GM23338 (cell line): ENCODE results near the gene BBOF1. TPM values are rescaled to one million over a fixed set of nuclear protein-coding genes. Genes with fewer than 3 reads are reported as not detected.

Experiments used
- ATAC-seq: fragments of 200-7000 bp; cut with Tn5 transposase; 3 replicates; pipeline ENCODE4 v1.9.1; 2020
- DNase-seq: peaks from one replicate; pipeline ENCODE4 v3.0.0-alpha.2; 2015; ENCODE audit warnings: low spot score
- H2AFZ ChIP-seq: fragments of 200-600 bp; sonication (generic); 2 replicates; pipeline ENCODE4 v1.8.0; 2016; ENCODE audit warnings: antibody characterized with exemption, mild to moderate bottlenecking, moderate library complexity
- H3F3A ChIP-seq: fragments of 200-600 bp; sonication (generic); replicated peaks from 2 replicates; pipeline ENCODE4 v1.8.0; 2017; ENCODE audit warnings: antibody characterized with exemption, mixed run types, low read depth
- H3K27ac ChIP-seq: fragments of 200-600 bp; sonication (generic); 2 replicates; pipeline ENCODE4 v1.6.1; 2016; ENCODE audit warnings: low read depth
- H3K27me3 ChIP-seq: fragments of 200-600 bp; sonication (generic); 2 replicates; pipeline ENCODE4 v1.8.0; 2016; ENCODE audit warnings: mild to moderate bottlenecking, mixed run types, moderate library complexity; ENCODE audit not compliant: insufficient read depth
- H3K36me3 ChIP-seq: fragments of 200-600 bp; sonication (generic); 2 replicates; pipeline ENCODE4 v1.8.0; 2016; ENCODE audit warnings: mild to moderate bottlenecking; ENCODE audit not compliant: insufficient read depth
- H3K4me1 ChIP-seq: fragments of 200-600 bp; sonication (generic); 2 replicates; pipeline ENCODE4 v1.8.0; 2016; ENCODE audit warnings: mild to moderate bottlenecking, moderate library complexity; ENCODE audit not compliant: insufficient read depth
- H3K4me2 ChIP-seq: fragments of 200-600 bp; sonication (generic); 2 replicates; pipeline ENCODE4 v1.7.1; 2017; ENCODE audit warnings: mixed run types
- H3K4me3 ChIP-seq: fragments of 200-600 bp; sonication (generic); 2 replicates; pipeline ENCODE4 v1.6.1; 2016; ENCODE audit warnings: mixed run types
- H3K79me2 ChIP-seq: fragments of 200-600 bp; sonication (generic); replicated peaks from 2 replicates; pipeline ENCODE4 v1.8.0; 2017; ENCODE audit warnings: mild to moderate bottlenecking; ENCODE audit not compliant: insufficient read depth
- H3K9me2 ChIP-seq: fragments of 200-600 bp; sonication (generic); 2 replicates; pipeline ENCODE4 v1.8.0; 2017; ENCODE audit not compliant: insufficient read depth
- H4K20me1 ChIP-seq: fragments of 200-600 bp; sonication (generic); replicated peaks from 2 replicates; pipeline ENCODE4 v1.8.0; 2017; ENCODE audit warnings: mild to moderate bottlenecking; ENCODE audit not compliant: insufficient read depth
- H3K27ac Mint-ChIP-seq: 2 replicates; pipeline ENCODE4 v1.8.0; 2020; ENCODE audit warnings: inconsistent platforms, mild to moderate bottlenecking, moderate library complexity, mixed read lengths
- H3K27me3 Mint-ChIP-seq: 3 replicates; pipeline ENCODE4 v1.8.0; 2022; ENCODE audit warnings: low read depth, mild to moderate bottlenecking, moderate library complexity, mixed read lengths, inconsistent platforms; ENCODE audit not compliant: insufficient read depth, poor library complexity
- H3K36me3 Mint-ChIP-seq: 3 replicates; pipeline ENCODE4 v1.8.0; 2021; ENCODE audit warnings: low read depth, mild to moderate bottlenecking, inconsistent platforms, moderate library complexity, mixed read lengths
- H3K4me1 Mint-ChIP-seq: 3 replicates; pipeline ENCODE4 v1.8.0; 2020; ENCODE audit warnings: mild to moderate bottlenecking, inconsistent platforms, mixed read lengths
- H3K4me3 Mint-ChIP-seq: 3 replicates; pipeline ENCODE4 v1.8.0; 2021; ENCODE audit warnings: moderate library complexity, mild to moderate bottlenecking, inconsistent platforms, mixed read lengths
- H3K9me3 Mint-ChIP-seq: 3 replicates; pipeline ENCODE4 v1.8.0; 2020; ENCODE audit warnings: moderate library complexity, mild to moderate bottlenecking, inconsistent platforms, mixed read lengths
- CTCF ChIP-seq, 2 experiments: fragments of 200-600 bp in 1 of 2; sonication (generic) in 1 of 2; conservative IDR thresholded peaks; 2 replicates each; pipeline versions ENCODE4 v1.5.1 to v1.6.1; 2016 to 2017; ENCODE audit warnings: antibody characterized with exemption in 2 of 2, low read depth in 2 of 2, mild to moderate bottlenecking in 2 of 2, moderate library complexity in 1 of 2
- ETS1 ChIP-seq: IDR thresholded peaks from 2 replicates; pipeline ENCODE4 v1.6.1; 2016; ENCODE audit warnings: antibody characterized with exemption
- EZH2 ChIP-seq: fragments of 200-600 bp; sonication (generic); IDR thresholded peaks from one replicate; pipeline ENCODE4 v1.8.0; 2017; ENCODE audit warnings: antibody characterized with exemption, mild to moderate bottlenecking, low read depth; ENCODE audit not compliant: unreplicated experiment
- EZH2phosphoT487 ChIP-seq: fragments of 200-600 bp; sonication (generic); IDR thresholded peaks from one replicate; pipeline ENCODE4 v1.8.1; 2018; ENCODE audit warnings: antibody characterized with exemption; ENCODE audit not compliant: unreplicated experiment
- NANOG ChIP-seq: IDR thresholded peaks from 2 replicates; pipeline ENCODE4 v1.6.1; 2016; ENCODE audit warnings: antibody characterized with exemption, borderline replicate concordance
- POLR2AphosphoS5 ChIP-seq: IDR thresholded peaks from 2 replicates; pipeline ENCODE4 v1.6.1; 2016; ENCODE audit warnings: antibody characterized with exemption, low read depth
- REST ChIP-seq: IDR thresholded peaks from one replicate; pipeline ENCODE4 v1.6.1; 2018; ENCODE audit warnings: antibody characterized with exemption; ENCODE audit not compliant: unreplicated experiment
- STAT1 ChIP-seq: IDR thresholded peaks from one replicate; pipeline ENCODE4 v1.6.1; 2016; ENCODE audit warnings: antibody characterized with exemption; ENCODE audit not compliant: unreplicated experiment
- ZNF331 ChIP-seq: fragments of 250-450 bp; sonication (Bioruptor Pico); IDR thresholded peaks from 2 replicates; pipeline ENCODE4 v1.5.0; 2020; ENCODE audit warnings: low read depth, mild to moderate bottlenecking, moderate library complexity
- ZNF462 ChIP-seq: fragments of 250-450 bp; sonication (Bioruptor Pico); IDR thresholded peaks from 2 replicates; pipeline ENCODE4 v1.5.0; 2020; ENCODE audit warnings: mild to moderate bottlenecking, moderate library complexity
- polyA plus RNA-seq: library from polyadenylated mRNA; unstranded; fragments of >200 nt; fragmentation: Nextera tagmentation; extraction: Ambion mirVana; gene quantifications from 2 replicates; pipeline ENCODE4 v1.2.1, GENCODE V29; 2016
- total RNA-seq: library from RNA; depleted of rRNA; stranded (reverse); fragments of >200 nt; shearing (Covaris generic); gene quantifications from 2 replicates; pipeline ENCODE4 v1.2.3, GENCODE V29; 2014

Gene BBOF1
- total and polyA plus RNA-seq, 2 experiments from 2014 or later, result 0.24 to 0.53 TPM

GRCh38 chr14:74080820-74081460, 61.8 kb downstream of the BBOF1 start (continued):
- TF ChIP-seq ZNF462 (no peak), ZNF331 (no peak), ETS1 (no peak), EZH2phosphoT487 (no peak), STAT1 (no peak), EZH2 (no peak), POLR2AphosphoS5 (no peak)

GRCh38 chr14:74081491-74081890, 62.3 kb downstream of the BBOF1 start:
- ATAC-seq, result no peak
- no peak overlapping the region for H3K27ac Mint-ChIP-seq
- no peak overlapping the region for H3K4me2 ChIP-seq
- peaks cover 11% of the 10 kb centered on the region for H3K4me1 Mint-ChIP-seq
- H3K4me3 ChIP-seq, result no peak overlapping the region
- no peak overlapping the region for H3K4me3 Mint-ChIP-seq
- no peaks in the 10 kb centered on the region for H3K27me3 ChIP-seq
- no peaks in the 10 kb centered on the region for H3K9me2 ChIP-seq
- no peaks in the 10 kb centered on the region for H3F3A ChIP-seq
- no peaks in the 10 kb centered on the region for H3K9me3 Mint-ChIP-seq
- no peaks in the 10 kb centered on the region for H4K20me1 ChIP-seq
- H2AFZ ChIP-seq, result no peak overlapping the region
- H3K36me3 Mint-ChIP-seq, result no peaks in the 10 kb centered on the region
- H3K4me1 ChIP-seq, result peaks cover 7% of the 10 kb centered on the region
- no peak for DNase-seq
- H3K36me3 ChIP-seq, result no peaks in the 10 kb centered on the region
- H3K27ac ChIP-seq, result no peak overlapping the region
- peaks cover 23% of the 10 kb centered on the region for H3K79me2 ChIP-seq
- no peaks in the 10 kb centered on the region for H3K27me3 Mint-ChIP-seq
- TF ChIP-seq NANOG (no peak), CTCF (conservative IDR thresholded peaks at IDR 0.05; ENCODE audit: low read depth in 2 of 2) (no peak), EZH2 (no peak), REST (no peak), ETS1 (no peak), POLR2AphosphoS5 (no peak)
